ENCODE data around the gene CPA1. TPM values are rescaled to one million over a fixed set of nuclear protein-coding genes. Genes with fewer than 3 reads are reported as not detected.

The CPA1 gene
- total RNA-seq, 5 donors from 2014 or later (not counting 1 experiment from before 2014, with no cell fraction given) = 15.8 to 22.5 (median 16.0) TPM; not detected in 2

DNA sequence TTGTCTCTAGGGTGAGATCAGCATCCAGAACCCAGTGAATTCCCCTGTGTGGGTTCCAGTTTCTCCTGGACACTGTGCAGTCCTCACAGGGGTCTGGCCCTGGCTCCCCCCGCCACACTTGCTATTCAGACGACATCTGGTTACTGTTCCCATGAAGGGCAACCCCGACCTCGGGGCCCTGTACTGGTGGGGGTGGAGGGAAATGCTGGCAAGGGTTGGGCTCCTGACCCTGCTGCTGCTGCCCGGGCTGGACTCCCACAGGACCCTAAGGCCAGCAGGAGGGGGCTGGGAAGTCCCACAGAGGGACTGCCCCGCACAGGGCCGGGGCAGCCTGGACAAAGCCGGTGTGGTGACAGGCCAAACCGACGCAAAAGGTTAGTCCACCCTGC is 768 bp upstream of the CPA1 start:
- 87% methylated on average over 10 of the region's 10 CpGs for WGBS (ENCODE audit: insufficient coverage)
- ATAC-seq (replicated peaks in 1 of 4) (no peak), DNase-seq (no peak)
- Histone ChIP-seq H3K36me3 (ENCODE audit: control insufficient read depth in 2 of 2, extremely low read depth in 1 of 2, insufficient read depth in 1 of 2, low read length in 1 of 2) (no peaks in the 10 kb centered on the region), H3K27ac (ENCODE audit: low read length) (no peak overlapping the region), H3K4me1 (ENCODE audit: control insufficient read depth in 1 of 2, extremely low read depth in 1 of 2, insufficient read depth in 2 of 2, low read length in 2 of 2) (no peaks in the 10 kb centered on the region), H3K9me3 (no peaks in the 10 kb centered on the region), H3K4me3 (ENCODE audit: control insufficient read depth in 1 of 2, extremely low read depth in 1 of 2, low read length in 1 of 2) (no peak overlapping the region), H3K27me3 (replicated peaks in 1 of 2; ENCODE audit: control insufficient read depth in 2 of 2, extremely low read depth in 1 of 2, insufficient read depth in 2 of 2, low read length in 1 of 2) (peaks cover 0 to 15% of the 10 kb centered on the region in 2 experiments)
- ChIA-PET POLR2A (no interaction called here), CTCF (no interaction called here)
- Mint-ChIP-seq H3K27me3 (no peaks in the 10 kb centered on the region), H3K4me3 (no peak overlapping the region), H3K4me1 (no peaks in the 10 kb centered on the region), H3K9me3 (peaks cover 0 to 8% (median 7%) of the 10 kb centered on the region in 3 donors), H3K36me3 (peaks cover 3% of the 10 kb centered on the region), H3K27ac (no peak overlapping the region)

DNA sequence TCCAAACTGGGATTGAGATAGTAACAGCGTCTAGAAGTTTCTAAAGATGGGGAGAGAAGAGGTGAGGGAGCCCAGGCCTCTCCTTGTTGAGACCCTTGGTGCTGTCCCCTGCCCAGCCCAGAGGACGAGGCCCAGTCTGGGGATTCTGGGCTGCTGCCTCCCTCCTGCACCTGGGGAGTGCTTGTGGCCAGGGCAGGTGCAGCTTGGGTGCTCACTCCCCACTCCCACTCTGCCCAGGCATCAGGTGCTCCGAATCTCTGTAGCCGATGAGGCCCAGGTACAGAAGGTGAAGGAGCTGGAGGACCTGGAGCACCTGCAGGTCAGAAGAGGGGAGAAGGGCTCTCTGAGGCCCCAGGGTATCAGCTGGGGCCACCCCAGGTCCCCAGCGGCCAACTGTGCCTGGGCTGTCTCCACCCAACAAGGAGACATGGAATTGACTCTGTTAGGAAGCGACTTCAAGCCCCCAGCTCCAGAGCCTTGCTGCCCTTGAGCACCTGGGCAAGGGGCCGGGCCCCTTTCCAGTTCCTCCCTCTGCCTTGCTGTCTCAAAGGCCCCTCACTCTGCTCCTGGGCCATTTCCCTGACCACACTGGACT is 664 bp downstream of the CPA1 start:
- ChIA-PET CTCF (no interaction called here), POLR2A (no interaction called here)
- H3K4me1 ChIP-seq (ENCODE audit: control insufficient read depth in 1 of 2, extremely low read depth in 1 of 2, insufficient read depth in 2 of 2, low read length in 2 of 2) = no peaks in the 10 kb centered on the region
- peaks cover 0 to 8% (median 7%) of the 10 kb centered on the region in 3 donors for H3K9me3 Mint-ChIP-seq
- no peak overlapping the region for H3K4me3 ChIP-seq (ENCODE audit: control insufficient read depth in 1 of 2, extremely low read depth in 1 of 2, low read length in 1 of 2)
- no peaks in the 10 kb centered on the region for H3K27me3 Mint-ChIP-seq
- H3K4me3 Mint-ChIP-seq = no peak overlapping the region
- H3K9me3 ChIP-seq = no peaks in the 10 kb centered on the region
- no peak overlapping the region for H3K27ac Mint-ChIP-seq
- DNase-seq (no peak), ATAC-seq (replicated peaks in 1 of 4) (no peak)
- H3K27ac ChIP-seq (ENCODE audit: low read length) = no peak overlapping the region
- H3K4me1 Mint-ChIP-seq = no peaks in the 10 kb centered on the region
- H3K36me3 ChIP-seq (ENCODE audit: control insufficient read depth in 2 of 2, extremely low read depth in 1 of 2, insufficient read depth in 1 of 2, low read length in 1 of 2) = no peaks in the 10 kb centered on the region
- peaks cover 3% of the 10 kb centered on the region for H3K36me3 Mint-ChIP-seq
- peaks cover 0 to 21% of the 10 kb centered on the region in 2 experiments for H3K27me3 ChIP-seq (replicated peaks in 1 of 2; ENCODE audit: control insufficient read depth in 2 of 2, extremely low read depth in 1 of 2, insufficient read depth in 2 of 2, low read length in 1 of 2)
- 87% methylated on average over 6 of the region's 7 CpGs for WGBS (ENCODE audit: insufficient coverage)

DNA sequence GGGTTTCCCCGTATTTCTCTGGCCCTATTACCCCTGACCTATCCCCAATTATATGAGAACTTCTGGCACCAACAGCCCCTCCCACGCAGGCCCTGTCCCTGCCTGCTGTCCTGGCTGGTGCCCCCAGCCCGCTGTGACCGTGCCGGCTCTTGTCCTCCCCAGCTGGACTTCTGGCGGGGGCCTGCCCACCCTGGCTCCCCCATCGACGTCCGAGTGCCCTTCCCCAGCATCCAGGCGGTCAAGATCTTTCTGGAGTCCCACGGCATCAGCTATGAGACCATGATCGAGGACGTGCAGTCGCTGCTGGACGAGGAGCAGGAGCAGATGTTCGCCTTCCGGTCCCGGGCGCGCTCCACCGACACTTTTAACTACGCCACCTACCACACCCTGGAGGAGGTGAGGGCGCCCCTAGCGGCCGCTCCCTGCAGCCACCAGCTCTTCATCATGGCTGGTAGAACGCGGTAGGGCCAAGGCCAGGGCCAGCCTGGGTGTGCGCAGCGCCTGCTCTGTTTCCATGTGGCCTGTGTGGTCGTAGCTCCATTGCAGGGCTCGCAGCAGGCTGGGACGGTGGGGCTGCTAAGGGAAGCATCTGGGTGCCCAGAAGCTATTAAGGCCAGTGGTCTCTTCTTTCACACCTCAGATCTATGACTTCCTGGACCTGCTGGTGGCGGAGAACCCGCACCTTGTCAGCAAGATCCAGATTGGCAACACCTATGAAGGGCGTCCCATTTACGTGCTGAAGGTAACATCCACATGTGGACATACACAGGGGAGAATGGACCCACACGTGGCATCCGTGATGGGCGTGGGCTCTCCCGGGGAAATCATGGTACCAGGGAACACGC is 1.4 kb downstream of the CPA1 start:
- Histone ChIP-seq H3K9me3 (no peaks in the 10 kb centered on the region), H3K27me3 (replicated peaks in 1 of 2; ENCODE audit: control insufficient read depth in 2 of 2, extremely low read depth in 1 of 2, insufficient read depth in 2 of 2, low read length in 1 of 2) (peaks cover 0 to 22% of the 10 kb centered on the region in 2 experiments), H3K4me3 (ENCODE audit: control insufficient read depth in 1 of 2, extremely low read depth in 1 of 2, low read length in 1 of 2) (no peak overlapping the region), H3K36me3 (ENCODE audit: control insufficient read depth in 2 of 2, extremely low read depth in 1 of 2, insufficient read depth in 1 of 2, low read length in 1 of 2) (no peaks in the 10 kb centered on the region), H3K27ac (ENCODE audit: low read length) (no peak overlapping the region), H3K4me1 (ENCODE audit: control insufficient read depth in 1 of 2, extremely low read depth in 1 of 2, insufficient read depth in 2 of 2, low read length in 2 of 2) (no peaks in the 10 kb centered on the region)
- ChIA-PET POLR2A (no interaction called here), CTCF (no interaction called here)
- peaks cover under 1% of the 10 kb centered on the region for H3K36me3 Mint-ChIP-seq
- no peak overlapping the region for H3K27ac Mint-ChIP-seq
- H3K4me1 Mint-ChIP-seq = no peaks in the 10 kb centered on the region
- WGBS (ENCODE audit: insufficient coverage) = 90% methylated on average over 29 of the region's 41 CpGs
- H3K4me3 Mint-ChIP-seq = no peak overlapping the region
- DNase-seq = no peak
- no peak for ATAC-seq (replicated peaks in 1 of 4)
- peaks cover 0 to under 1% (median under 1%) of the 10 kb centered on the region in 3 donors for H3K9me3 Mint-ChIP-seq
- no peaks in the 10 kb centered on the region for H3K27me3 Mint-ChIP-seq

DNA sequence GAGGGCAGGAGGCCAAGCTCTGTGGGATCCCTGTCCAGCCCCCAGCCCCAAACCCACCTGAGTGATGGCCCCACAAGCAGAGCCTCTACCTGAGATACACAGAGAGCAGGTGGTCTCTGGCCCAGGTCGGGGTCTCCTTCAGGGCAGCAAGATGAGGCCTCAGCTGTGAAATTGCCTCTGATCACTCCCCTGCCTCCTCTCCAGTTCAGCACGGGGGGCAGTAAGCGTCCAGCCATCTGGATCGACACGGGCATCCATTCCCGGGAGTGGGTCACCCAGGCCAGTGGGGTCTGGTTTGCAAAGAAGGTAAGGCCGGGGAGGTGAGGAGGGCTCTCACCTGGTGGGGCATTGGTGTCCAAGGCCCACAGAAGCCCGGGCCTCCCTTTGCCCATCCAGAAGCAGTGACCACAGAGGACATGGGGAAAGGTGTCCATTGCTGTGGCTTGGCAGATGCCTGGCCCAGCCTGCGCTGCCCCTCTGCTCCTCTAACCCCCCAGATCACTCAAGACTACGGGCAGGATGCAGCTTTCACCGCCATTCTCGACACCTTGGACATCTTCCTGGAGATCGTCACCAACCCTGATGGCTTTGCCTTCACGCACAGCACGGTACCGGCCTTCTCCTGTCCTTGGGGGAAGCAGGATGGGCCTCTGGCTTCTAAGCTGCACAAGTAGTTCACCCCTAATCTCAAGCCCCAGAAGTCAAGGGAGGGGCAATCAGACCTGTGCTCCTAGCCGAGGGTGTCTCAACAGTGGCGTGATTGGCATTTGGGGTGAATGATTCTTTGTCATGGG is 3.1 kb downstream of the CPA1 start:
- no peaks in the 10 kb centered on the region for H3K4me1 Mint-ChIP-seq
- Histone ChIP-seq H3K9me3 (no peaks in the 10 kb centered on the region), H3K36me3 (ENCODE audit: control insufficient read depth in 2 of 2, extremely low read depth in 1 of 2, insufficient read depth in 1 of 2, low read length in 1 of 2) (no peaks in the 10 kb centered on the region), H3K27me3 (replicated peaks in 1 of 2; ENCODE audit: control insufficient read depth in 2 of 2, extremely low read depth in 1 of 2, insufficient read depth in 2 of 2, low read length in 1 of 2) (peaks cover 0 to 22% of the 10 kb centered on the region in 2 experiments), H3K4me1 (ENCODE audit: control insufficient read depth in 1 of 2, extremely low read depth in 1 of 2, insufficient read depth in 2 of 2, low read length in 2 of 2) (no peaks in the 10 kb centered on the region), H3K4me3 (ENCODE audit: control insufficient read depth in 1 of 2, extremely low read depth in 1 of 2, low read length in 1 of 2) (no peak overlapping the region), H3K27ac (ENCODE audit: low read length) (no peak overlapping the region)
- H3K9me3 Mint-ChIP-seq = no peaks in the 10 kb centered on the region
- no peak for ATAC-seq (replicated peaks in 1 of 4)
- WGBS (ENCODE audit: insufficient coverage) = 92% methylated on average over 12 of the region's 18 CpGs
- ChIA-PET CTCF (no interaction called here), POLR2A (no interaction called here)
- no peak overlapping the region for H3K27ac Mint-ChIP-seq
- DNase-seq = no peak
- H3K4me3 Mint-ChIP-seq = no peak overlapping the region
- no peaks in the 10 kb centered on the region for H3K27me3 Mint-ChIP-seq
- no peaks in the 10 kb centered on the region for H3K36me3 Mint-ChIP-seq

DNA sequence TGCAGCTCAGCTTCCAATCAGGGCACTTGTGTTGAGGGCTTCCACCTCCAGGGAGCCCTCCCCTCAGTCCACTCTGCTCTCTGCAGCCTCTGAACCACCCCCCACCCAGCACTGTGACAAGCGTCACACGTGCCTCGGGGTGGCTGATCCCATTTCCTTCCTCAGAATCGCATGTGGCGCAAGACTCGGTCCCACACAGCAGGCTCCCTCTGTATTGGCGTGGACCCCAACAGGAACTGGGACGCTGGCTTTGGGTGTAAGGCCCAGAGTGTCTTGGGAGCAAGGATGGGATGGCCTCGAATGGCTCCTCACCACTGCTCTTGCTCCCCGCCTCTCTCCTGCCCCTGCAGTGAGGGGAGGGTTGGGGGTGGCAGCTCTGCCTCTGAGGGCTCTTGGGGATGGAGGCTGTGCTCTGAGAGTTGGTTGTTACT is 4.1 kb downstream of the CPA1 start:
- ATAC-seq (replicated peaks in 1 of 4) = no peak
- Histone ChIP-seq H3K9me3 (no peaks in the 10 kb centered on the region), H3K27me3 (replicated peaks in 1 of 2; ENCODE audit: control insufficient read depth in 2 of 2, extremely low read depth in 1 of 2, insufficient read depth in 2 of 2, low read length in 1 of 2) (peaks cover 0 to 22% of the 10 kb centered on the region in 2 experiments), H3K4me1 (ENCODE audit: control insufficient read depth in 1 of 2, extremely low read depth in 1 of 2, insufficient read depth in 2 of 2, low read length in 2 of 2) (no peaks in the 10 kb centered on the region), H3K4me3 (ENCODE audit: control insufficient read depth in 1 of 2, extremely low read depth in 1 of 2, low read length in 1 of 2) (no peak overlapping the region), H3K27ac (ENCODE audit: low read length) (no peak overlapping the region), H3K36me3 (ENCODE audit: control insufficient read depth in 2 of 2, extremely low read depth in 1 of 2, insufficient read depth in 1 of 2, low read length in 1 of 2) (no peaks in the 10 kb centered on the region)
- Mint-ChIP-seq H3K4me3 (no peak overlapping the region), H3K27ac (no peak overlapping the region), H3K9me3 (no peaks in the 10 kb centered on the region), H3K36me3 (no peaks in the 10 kb centered on the region), H3K27me3 (no peaks in the 10 kb centered on the region), H3K4me1 (no peaks in the 10 kb centered on the region)
- WGBS (ENCODE audit: insufficient coverage) = 79% methylated on average over 7 of the region's 10 CpGs
- ChIA-PET POLR2A (no interaction called here), CTCF (no interaction called here)
- DNase-seq = no peak

DNA sequence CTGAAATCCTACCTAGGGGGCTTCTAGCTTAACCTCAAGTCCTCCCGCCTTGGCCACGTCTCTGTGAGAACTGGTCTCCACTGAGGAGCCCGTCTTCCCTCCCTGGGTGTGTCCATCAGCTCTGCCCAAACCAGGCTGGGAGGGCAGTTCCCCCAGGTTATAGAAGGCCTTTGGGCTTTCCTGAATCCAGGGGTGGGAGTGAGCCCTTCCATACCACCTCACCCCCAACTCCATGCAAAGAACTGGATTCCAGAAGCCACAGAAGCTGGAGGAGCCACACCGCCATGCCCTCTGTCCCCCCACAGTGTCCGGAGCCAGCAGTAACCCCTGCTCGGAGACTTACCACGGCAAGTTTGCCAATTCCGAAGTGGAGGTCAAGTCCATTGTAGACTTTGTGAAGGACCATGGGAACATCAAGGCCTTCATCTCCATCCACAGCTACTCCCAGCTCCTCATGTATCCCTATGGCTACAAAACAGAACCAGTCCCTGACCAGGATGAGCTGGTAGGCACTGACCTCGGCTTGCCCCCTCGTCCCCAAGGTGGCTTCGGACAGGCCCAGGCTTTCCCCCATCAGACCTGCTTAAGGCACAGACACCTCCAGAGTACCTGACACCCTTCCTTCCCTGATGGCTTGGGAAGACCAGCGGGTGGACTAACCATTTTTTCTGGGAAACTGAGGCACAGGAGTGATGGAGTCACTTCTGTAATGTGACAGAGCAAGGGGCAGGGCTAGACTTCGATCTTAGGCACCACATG is 4.7 kb downstream of the CPA1 start:
- no peak overlapping the region for H3K4me3 Mint-ChIP-seq
- peaks cover 0 to 15% of the 10 kb centered on the region in 2 experiments for H3K27me3 ChIP-seq (replicated peaks in 1 of 2; ENCODE audit: control insufficient read depth in 2 of 2, extremely low read depth in 1 of 2, insufficient read depth in 2 of 2, low read length in 1 of 2)
- ATAC-seq (replicated peaks in 1 of 4) = no peak
- H3K9me3 ChIP-seq = no peaks in the 10 kb centered on the region
- CTCF ChIA-PET = no interaction called here
- POLR2A ChIA-PET = no interaction called here
- H3K27ac ChIP-seq (ENCODE audit: low read length) = no peak overlapping the region
- DNase-seq = no peak
- 90% methylated on average over 11 of the region's 13 CpGs for WGBS (ENCODE audit: insufficient coverage)
- H3K4me1 Mint-ChIP-seq = no peaks in the 10 kb centered on the region
- no peaks in the 10 kb centered on the region for H3K36me3 ChIP-seq (ENCODE audit: control insufficient read depth in 2 of 2, extremely low read depth in 1 of 2, insufficient read depth in 1 of 2, low read length in 1 of 2)
- H3K27me3 Mint-ChIP-seq = no peaks in the 10 kb centered on the region
- H3K36me3 Mint-ChIP-seq = no peaks in the 10 kb centered on the region
- no peak overlapping the region for H3K27ac Mint-ChIP-seq
- H3K9me3 Mint-ChIP-seq = no peaks in the 10 kb centered on the region
- no peak overlapping the region for H3K4me3 ChIP-seq (ENCODE audit: control insufficient read depth in 1 of 2, extremely low read depth in 1 of 2, low read length in 1 of 2)
- no peaks in the 10 kb centered on the region for H3K4me1 ChIP-seq (ENCODE audit: control insufficient read depth in 1 of 2, extremely low read depth in 1 of 2, insufficient read depth in 2 of 2, low read length in 2 of 2)

Data from T-cell (primary cell).